ENCODE data around the gene AVPR1B.

Gene AVPR1B, protein sequence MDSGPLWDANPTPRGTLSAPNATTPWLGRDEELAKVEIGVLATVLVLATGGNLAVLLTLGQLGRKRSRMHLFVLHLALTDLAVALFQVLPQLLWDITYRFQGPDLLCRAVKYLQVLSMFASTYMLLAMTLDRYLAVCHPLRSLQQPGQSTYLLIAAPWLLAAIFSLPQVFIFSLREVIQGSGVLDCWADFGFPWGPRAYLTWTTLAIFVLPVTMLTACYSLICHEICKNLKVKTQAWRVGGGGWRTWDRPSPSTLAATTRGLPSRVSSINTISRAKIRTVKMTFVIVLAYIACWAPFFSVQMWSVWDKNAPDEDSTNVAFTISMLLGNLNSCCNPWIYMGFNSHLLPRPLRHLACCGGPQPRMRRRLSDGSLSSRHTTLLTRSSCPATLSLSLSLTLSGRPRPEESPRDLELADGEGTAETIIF

DNA sequence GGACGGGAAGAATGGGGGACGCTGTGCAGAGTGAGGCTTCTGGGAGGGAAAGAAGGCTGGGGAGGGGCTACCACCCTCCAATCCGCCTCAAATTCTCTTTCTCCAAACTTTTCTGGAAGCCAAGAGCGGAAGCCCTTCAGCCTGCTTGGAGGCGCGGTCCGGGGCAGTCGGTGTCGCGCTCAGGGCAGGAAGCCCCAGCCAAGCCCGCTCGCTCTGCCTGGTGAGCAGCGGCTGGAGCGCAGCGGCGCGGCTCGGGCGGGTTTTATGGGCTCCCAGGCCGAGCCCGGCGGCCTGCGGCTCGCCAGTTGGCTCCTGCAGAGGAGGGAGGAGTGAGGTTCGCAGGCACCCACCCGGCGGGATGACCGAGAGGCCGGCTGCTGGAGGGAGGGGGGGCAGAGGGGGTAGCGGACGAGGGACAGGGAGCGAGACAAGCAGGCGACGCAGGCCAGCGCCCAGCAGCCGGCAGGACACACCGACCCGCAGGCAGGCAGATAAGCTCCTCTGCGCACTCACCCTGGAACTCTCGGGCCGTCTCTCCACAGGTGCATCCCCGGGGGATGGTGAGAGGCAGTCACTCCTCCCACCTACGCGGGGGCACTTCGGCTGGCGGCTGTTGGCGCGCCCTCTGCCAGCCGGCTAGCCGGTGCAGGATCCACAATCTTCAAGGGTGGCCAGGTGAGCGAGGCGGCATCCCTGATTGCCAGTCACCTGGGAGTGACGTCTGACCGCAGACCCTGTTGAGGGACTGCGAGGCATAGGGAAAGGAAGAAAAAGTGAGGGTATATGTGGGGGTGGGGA lies at the start of gene AVPR1B:
Gene AVPR1B, minus strand, starts transcription at position 238 of the 798 bp plus-strand sequence. CDS start 498 bp downstream, outside the sequence.
- DNase-seq (ENCODE audit: low read depth): peak; percentile 13

DNA sequence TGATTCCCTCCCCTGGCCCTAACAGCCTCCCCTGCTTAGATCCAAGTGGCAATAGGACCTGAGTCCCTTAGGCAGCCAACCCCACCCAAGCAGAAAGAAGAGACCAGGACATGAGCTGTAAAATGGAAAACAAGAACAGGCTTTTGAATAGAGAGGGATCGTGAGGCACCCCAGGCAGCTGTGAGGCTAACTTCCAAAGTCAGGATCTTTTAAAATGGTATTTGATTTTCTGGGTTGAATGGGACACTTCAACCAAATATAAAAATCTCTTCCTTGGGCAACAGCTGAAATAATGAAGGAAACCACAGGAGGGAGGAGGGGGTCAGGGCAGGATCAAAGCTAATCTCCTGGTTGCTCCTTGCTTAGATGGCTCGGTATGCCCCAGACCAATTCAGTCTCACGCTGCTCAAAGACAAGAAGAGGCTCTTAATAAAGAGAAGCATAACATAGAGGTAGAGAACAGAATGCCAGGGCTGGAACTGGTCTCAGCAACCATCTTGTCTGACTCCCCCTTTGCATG lies 28.6 kb upstream of the AVPR1B start:
- no peak for DNase-seq (ENCODE audit: low read depth)

DNA sequence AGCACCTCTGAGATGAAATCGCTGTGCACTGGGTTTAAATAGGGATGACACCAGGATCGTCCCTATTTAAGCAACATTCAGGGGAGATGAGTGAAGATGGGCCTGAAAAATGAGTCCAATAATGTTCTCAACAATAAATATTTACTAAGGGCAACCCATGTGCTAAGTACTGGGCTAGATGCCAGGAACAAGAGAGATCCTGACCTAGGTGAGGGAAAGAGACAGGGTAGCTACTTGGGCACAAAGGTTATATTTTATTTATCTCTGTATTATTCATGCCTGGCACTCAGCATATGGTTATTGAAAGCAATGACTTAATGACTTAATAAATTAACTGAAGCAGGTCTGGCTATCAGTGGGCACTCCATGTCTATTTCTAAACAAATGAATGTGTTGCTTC lies 27.4 kb upstream of the AVPR1B start:
- no peak for DNase-seq (ENCODE audit: low read depth)

DNA sequence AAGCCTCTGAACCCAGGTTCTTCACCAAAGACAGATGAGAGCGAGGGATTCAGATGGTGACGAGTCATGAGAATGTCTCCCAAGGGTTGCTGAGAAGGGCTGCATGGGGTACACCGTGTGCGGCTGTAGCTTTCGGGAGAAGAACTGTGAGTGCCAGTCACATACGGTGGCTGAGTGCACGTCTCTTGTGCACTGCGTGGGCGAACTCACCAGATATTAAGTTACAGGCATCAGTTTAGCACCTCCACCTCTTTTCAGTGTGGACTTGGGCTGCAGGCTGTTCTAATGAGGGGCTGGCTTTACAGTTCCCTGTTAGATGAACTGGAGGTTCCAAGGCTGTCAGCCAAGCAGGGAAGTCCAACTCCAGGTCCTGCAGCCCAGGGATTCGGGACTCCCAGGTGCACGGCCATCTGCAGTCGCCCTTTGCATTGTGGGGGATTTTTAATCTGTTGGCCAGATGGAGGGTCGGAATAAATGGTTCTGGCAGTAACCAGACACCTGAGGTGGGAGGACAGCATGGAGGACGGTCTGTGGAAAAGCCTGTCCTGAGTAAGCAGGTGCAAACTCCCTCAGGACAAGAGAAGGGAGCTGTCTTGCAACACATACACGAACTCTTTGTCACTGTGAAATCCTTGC lies 26.5 kb upstream of the AVPR1B start:
- DNase-seq (ENCODE audit: low read depth): no peak

DNA sequence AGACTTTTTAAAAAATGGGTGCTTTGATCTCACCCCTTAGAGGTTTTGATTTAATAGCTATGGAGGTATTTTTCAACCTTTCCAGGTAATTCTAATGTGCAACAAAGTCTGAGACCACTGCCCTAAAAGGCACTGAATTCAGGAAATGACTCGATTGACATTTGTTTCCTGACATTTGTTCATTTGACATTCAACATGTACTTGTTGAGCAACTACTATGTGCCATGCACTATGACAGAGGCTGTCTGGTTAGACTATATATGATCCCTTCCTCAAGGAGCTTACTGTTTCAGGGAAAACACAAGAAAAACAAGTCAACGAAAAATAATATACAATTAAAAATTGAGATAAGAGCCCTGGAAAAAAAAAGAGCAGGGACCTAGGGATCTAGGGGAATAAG lies 25.6 kb upstream of the AVPR1B start:
- no peak for DNase-seq (ENCODE audit: low read depth)

DNA sequence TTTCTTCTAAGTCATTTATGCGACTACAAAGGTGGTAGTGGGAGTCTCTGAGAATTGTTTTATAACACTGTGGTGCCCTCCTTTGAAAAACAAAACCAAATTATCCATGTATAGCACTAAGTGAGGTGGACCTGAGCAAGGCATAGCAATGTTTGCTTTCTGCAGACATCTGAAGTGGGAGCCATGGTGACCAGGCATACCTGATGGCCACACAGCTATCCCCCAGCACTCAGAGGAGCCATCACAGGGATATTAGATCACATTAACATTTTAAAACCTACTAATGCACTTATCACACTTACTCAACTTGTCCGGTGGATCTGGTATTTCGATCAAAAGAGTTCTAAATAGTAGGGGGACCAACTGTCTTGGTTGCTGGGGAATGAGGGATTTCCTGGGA lies 24.8 kb upstream of the AVPR1B start:
- no peak for DNase-seq (ENCODE audit: low read depth)

DNA sequence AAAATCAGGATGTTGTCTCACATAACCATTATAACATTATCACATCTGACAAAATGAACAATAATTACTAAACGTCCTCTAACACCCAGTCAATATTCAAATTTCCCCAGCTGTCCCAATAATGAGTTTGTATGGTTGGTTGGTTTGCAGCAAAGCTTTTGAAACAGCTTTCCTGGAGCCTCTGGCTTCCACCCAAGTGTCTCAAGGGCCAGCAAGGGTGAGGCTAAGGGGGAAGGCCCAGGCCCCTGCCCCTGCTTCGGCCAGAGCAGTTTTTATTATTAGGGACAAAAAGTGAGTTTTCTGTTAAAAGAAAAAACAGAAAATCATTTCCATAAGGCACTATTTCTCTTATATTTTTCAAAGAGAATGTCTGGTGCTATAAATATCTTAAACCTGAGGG lies 19.1 kb upstream of the AVPR1B start:
- DNase-seq (ENCODE audit: low read depth): no peak

DNA sequence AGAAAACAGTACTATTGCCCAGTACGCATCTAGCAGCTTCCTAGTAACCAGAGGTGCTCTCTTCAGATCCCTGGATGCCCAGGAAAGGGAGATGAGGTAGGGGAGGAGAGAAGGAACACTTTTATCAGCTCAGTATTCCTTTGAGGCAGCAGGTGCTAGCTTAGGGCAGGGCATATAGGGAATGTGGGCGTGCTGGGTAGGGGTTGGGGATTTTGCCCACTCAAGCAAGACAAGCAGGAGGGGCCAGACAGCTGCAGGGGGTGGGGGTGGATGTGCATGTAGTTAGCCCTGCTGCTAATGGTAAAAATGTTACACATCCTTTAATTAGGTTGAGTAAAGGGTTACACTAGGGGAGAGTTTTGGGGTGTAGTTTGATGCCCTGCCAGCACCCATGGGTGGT lies 18.1 kb upstream of the AVPR1B start:
- no peak for DNase-seq (ENCODE audit: low read depth)

DNA sequence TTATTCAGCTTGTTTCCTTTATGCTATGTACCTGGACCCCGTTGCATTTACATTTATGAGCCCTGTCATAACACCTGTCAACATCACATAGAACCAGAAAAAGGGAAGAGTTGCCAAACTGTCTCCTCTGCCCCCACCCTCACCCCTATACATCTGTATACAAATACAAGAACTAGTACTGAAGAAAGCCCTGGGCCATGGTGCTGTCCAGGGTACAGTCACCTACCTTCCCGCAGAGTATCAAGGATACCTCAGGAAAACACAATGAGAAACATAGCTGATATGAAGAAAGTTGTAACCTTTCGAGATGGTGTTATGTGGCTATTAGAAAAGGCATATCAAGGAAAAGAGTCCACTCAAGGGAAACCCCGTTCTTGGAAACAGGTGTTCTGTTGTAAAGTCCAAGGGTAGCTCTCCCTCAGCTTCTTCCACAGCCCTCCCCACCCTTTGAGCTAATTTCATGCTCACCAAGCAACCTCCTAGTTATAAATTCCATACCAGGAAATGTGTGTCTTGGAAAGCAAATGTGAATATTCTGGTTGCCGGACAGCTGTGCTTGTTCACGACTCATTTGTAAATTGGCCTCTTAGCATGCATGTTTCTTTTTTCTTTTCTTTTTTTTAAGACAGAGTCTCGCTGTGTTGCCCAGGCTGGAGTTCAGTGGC lies 16.7 kb upstream of the AVPR1B start:
- no peak for DNase-seq (ENCODE audit: low read depth)

DNA sequence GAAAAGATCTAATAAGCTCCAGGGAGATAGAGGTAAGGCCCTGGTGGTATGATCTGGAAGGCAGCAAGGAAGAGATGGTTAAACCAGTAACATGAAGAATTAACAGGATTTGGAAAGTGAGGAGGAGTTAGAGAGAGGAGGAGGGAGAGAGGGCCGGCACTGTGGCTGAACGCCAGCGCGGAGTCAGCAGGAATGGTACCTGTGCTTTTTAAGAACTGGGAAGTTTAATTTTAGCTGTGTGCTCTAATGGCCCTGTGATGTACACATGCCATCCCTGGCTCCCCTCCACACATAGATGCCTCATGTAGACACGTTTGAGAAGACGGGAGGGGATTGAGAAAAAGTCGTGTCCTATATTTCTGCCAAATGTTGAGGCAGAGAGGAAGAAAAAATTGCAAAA lies 13.8 kb upstream of the AVPR1B start:
- no peak for DNase-seq (ENCODE audit: low read depth)

DNA sequence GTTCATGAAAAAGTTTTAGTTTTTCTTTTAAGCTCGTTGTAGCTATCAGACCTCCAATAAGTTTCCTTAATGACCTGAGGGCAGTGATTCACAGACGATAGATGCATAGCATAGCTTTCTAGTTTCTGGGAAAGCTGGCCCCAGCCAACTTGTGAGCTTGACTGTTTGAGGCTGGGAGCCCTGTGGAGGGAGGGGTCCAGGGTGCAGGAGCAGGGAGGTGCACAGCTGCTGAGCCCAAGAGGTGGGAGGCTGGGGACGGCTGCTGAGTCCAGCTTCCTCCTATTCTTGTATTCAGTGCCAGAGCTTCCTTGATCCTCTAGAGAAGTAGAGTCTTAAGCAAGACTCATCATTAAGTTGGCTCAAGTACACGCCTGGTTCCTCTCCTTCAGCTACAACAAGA lies 11.0 kb upstream of the AVPR1B start:
- DNase-seq (ENCODE audit: low read depth): no peak

DNA sequence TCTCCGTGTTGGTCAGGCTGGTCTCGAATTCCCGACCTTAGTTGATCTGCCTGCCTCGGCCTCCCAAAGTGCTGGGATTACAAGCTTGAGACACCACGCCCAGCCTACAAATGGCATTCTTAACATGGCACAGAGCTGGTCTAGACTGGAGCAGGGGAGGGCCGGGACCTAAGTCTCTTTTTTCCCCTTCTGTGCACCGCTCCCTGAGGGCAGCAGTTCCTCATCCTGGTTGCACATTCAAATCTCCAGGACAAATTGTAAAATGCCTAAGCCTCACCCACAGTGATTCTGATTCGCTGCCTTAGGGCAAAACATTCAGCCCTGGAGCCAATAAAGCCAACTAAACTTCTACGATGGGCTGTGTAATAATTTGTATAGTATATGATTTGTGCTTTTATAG lies 10.1 kb upstream of the AVPR1B start:
- DNase-seq (ENCODE audit: low read depth): no peak

DNA sequence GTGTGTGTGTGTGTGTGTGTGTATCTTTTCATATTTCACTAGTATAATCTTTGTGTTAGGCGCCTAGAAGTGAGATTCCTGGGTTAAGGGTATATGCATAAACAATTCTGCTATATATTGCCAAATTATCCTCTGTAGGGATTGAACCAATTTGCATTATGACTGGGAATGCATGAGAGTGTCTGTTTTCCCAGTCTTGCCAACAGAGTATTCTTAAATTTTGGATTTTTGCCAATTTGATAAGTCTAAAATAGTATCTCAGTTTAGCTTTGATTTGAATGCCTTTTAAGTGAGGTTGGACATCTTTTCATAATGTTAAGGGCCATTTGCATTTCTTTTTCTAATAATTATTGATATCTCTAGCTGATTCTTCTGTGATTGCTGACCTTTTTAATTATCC lies 8.2 kb upstream of the AVPR1B start:
- no peak for DNase-seq (ENCODE audit: low read depth)

DNA sequence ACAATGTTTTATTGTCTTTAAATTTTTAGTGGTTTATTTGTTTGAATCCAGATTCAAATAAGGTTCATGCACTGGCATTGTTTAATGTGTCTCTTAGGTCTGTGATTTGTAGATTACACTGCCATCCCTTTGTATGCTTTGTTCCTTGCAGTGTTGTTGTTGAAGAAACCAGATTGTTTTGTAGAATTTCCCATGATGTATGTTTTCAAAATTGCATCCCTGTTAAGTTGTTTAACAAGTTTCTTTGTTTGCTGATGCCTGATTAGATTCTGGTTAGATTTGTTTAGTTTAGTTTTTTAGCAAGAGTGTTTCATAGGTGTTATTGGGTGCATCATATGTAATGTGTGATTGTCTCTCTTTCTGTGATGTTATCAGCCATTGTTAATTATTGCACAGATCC lies 5.5 kb upstream of the AVPR1B start:
- DNase-seq (ENCODE audit: low read depth): no peak

DNA sequence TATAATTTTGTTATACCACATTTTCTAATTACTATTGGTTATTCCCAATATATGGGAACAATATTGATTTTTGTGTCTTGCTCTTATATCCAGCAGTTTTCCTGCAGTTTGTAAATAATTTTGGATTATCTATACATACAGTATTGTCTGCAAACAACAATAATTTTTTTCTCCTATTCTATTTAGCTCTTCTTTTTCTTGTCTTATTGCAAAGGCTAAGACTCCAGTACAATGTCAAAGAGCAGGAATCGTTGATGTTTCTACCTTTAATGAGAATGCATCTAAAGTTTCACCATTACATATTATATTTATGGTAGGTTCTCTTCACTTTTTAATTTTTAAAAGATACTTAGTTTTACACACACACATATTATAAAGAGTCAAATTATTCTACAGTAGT lies 4.1 kb upstream of the AVPR1B start:
- DNase-seq (ENCODE audit: low read depth): no peak

DNA sequence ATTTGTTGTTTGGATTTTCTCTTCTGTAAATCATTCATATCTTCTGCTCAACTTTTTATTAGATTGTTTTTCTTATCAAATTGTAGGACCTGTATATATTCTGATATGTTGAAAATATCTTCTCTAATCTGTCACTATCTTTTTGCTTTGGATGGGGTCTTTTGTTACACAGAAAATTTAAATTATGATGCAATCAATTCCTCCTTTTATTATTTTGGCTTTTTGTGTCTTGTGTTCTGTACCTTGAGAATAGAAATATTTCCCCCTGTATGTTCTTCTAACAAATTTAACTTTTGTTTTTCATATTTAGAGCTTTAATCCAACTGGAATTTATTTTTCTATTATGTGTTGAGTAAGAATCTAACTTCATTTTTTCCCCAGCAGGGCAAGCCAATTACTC lies 3.2 kb upstream of the AVPR1B start:
- DNase-seq (ENCODE audit: low read depth): no peak

DNA sequence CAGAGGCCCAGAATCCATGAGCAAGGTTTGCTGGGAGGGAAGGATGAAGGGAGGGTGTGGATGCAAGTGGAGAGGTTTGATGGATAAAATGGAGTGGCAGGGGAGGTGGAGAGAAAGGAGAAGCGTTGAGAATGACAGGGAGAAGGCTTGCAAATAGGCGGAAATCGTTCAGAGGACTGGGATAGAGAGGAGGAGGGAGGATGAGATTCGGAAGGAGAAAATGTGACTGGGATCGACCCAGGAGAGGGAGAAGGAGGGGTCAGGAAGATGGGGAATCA lies 376 bp downstream of the AVPR1B start:
- DNase-seq (ENCODE audit: low read depth): no peak

DNA sequence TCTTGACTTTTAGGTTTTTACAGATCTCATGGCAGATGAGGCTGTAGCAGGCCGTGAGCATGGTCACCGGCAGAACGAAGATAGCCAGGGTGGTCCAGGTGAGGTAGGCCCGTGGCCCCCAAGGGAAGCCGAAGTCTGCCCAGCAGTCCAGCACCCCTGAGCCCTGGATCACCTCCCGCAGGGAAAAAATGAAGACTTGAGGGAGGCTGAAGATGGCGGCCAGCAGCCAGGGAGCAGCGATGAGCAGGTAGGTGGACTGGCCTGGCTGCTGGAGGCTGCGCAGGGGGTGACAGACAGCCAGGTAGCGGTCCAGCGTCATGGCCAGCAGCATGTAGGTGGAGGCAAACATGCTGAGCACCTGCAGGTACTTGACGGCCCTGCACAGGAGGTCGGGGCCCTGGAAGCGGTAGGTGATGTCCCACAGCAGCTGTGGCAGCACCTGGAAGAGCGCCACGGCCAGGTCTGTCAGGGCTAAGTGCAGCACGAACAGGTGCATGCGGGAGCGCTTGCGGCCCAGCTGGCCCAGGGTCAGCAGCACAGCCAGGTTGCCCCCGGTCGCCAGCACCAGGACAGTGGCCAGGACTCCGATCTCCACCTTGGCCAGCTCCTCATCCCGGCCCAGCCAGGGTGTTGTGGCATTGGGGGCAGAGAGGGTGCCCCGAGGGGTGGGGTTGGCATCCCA lies 856 bp downstream of the AVPR1B start:
- no peak for DNase-seq (ENCODE audit: low read depth)

DNA sequence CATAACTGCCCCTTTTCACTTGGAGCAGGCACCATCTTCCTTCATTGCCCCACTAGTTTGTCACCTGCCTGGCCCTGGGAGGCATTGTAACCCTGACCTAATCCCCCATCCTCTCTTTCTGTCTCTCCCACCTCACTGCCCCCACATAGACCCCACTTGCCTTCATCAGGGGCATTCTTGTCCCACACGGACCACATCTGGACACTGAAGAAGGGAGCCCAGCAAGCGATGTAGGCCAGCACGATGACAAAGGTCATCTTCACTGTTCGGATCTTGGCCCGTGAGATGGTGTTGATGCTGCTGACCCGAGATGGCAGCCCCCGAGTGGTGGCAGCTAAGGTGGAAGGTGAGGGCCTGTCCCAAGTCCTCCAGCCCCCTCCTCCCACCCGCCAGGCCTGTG lies 1.4 kb downstream of the AVPR1B start:
- DNase-seq (ENCODE audit: low read depth): no peak

DNA sequence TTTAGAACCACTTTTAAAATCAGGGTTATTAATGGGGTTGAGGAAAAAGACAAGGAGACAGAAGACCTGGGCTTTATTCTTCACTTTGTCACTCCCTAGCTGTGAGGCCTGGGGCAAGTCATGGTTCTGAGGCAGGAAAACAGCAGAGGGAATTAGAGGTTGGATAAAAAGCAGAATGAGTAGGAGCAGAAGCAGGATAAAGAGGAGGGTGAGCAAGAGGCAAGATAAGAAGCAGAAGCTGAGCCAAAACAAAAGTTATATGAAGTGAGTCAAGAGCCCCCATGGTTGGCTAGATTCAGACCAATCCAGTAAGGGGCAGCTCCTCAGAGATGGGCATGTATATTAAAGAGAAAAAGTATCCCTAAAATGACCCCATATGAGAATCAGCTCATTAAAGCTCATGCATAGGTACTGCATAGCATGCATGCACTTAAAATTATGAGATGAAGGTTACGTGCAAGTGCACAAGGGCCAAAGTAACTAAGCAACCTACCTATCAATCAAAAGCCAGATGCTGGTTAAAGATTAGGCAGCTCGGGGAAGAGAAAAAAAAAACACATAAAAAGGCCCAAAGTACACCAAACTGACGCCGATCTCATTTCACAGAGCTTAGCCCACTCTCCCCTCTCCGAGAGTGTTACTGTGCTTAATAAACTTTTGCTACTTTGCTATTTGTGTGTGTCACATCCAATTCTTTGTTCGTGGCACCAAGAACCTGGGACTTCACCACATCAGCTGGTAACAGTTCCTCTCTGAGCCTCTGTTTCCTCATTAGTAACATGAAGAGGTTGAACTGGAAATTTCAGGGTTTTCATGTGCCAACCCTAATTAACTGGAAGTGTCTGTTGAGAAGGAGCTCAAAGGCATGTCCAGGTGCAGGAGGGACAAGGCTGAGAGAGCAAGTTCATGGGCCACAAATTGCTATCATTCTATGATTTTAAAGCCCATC lies 2.2 kb downstream of the AVPR1B start:
- DNase-seq (ENCODE audit: low read depth): no peak

Measured in stromal cell of bone marrow (primary cell).